ENCODE results near the gene CNR2. TPM values are rescaled to one million over a fixed set of nuclear protein-coding genes. Genes with fewer than 3 reads are reported as not detected.

Gene CNR2
- total and polyA plus RNA-seq, 2 of the 4 experiments (the other 2 are of a cell fraction) = not detected

DNA sequence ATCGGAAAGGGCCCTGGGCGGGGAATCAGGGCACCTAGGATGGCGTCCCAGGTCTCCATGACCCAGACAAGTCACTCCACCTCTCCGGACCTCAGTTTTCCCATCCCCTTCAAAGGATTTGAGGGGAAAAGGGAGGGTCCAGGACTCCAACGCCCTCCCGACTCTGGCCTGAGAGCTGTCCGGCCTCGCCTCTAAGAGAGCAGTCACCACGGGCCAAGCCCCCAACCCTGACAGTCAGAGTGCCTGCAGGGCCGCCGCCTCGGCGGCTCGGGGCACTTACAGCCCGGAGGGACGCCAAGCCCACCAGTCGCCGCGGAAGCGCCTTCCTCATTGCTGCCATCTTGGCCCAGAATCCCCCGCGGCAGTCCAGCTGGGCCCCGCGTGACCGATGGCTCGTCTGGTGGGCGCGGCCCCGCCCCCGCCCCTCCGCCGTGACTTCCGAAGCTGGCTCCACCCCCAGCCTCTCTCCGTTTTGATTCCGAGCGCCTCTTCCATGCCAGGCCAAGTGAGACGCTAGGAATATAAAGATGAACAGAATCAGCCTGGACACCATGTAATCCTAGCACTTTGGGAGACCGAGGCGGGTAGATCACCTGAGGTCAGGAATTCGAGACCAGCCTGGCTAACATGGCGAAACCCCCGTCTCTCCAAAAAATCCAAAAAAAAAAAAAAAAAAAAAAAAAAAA, 87.9 kb downstream of the CNR2 start, which contains the start of gene HMGCL:
Gene HMGCL (minus strand): TSS at position 354 of the 686 bp plus-strand sequence. CDS start 14 bp downstream, at position 340.
- Histone ChIP-seq H3K23ac (ENCODE audit: low read depth, low read length) (peak within 1 kb of the TSS; percentile 6; the same call in 1 of the 2 replicates), H2BK5ac (ENCODE audit: low read depth, low read length, poor library complexity, severe bottlenecking) (peak within 1 kb of the TSS; percentile 91), H4K20me1 (ENCODE audit: insufficient read depth, low read length) (no peaks in the 10 kb centered on the region), H3K36me3 (ENCODE audit: control insufficient read depth, insufficient read depth, low read length) (no peaks in the 10 kb centered on the region), H3K4ac (ENCODE audit: low read depth, low read length) (peak within 1 kb of the TSS; percentile 81), H2AK9ac (replicated peaks; ENCODE audit: low read depth, low read length, poor library complexity) (peak within 1 kb of the TSS; percentile 97), H4K91ac (ENCODE audit: insufficient read depth, low read depth, low read length) (peak within 1 kb of the TSS; percentile 68), H2AK5ac (ENCODE audit: low read depth, low read length) (peak within 1 kb of the TSS; percentile 31), H4K8ac (ENCODE audit: low read depth in 2 of 2, low read length in 2 of 2) (peak within 1 kb of the TSS; percentile 96 to 100), H3K79me1 (ENCODE audit: low read depth in 1 of 2, low read length in 2 of 2) (peaks cover 14 to 17% of the 10 kb centered on the region in 2 experiments), H2BK20ac (ENCODE audit: low read depth, low read length) (no peak within 1 kb of the TSS), H3K18ac (ENCODE audit: low read depth, low read length) (peak within 1 kb of the TSS; percentile 90), H3K9me1 (ENCODE audit: insufficient read depth, low read length) (peaks cover 4% of the 10 kb centered on the region), H2AFZ (replicated peaks; ENCODE audit: low read length, poor library complexity) (peak within 1 kb of the TSS; percentile 96), H3K9me3 (ENCODE audit: control insufficient read depth, insufficient read depth, low read length) (no peaks in the 10 kb centered on the region), H3K4me1 (ENCODE audit: control insufficient read depth, insufficient read depth, low read length) (peaks cover 3% of the 10 kb centered on the region), H4K5ac (ENCODE audit: low read depth, low read length) (peak within 1 kb of the TSS; percentile 99), H3K9ac (ENCODE audit: low read depth, low read length) (peak within 1 kb of the TSS; percentile 99), H3K27ac (ENCODE audit: insufficient read depth, low read length) (peak within 1 kb of the TSS; percentile 99), H3K4me3 (ENCODE audit: insufficient read depth, low read depth, low read length) (peak within 1 kb of the TSS; percentile 99), H3K56ac (ENCODE audit: extremely low read depth, insufficient read depth, low read length) (peak within 1 kb of the TSS; percentile 80), H3K4me2 (ENCODE audit: low read depth, low read length) (peak within 1 kb of the TSS; percentile 89), H2BK15ac (ENCODE audit: low read depth, low read length) (peak within 1 kb of the TSS; percentile 45; the same call in 1 of the 3 replicates), H3K14ac (replicated peaks; ENCODE audit: low read depth, low read length) (peak within 1 kb of the TSS; percentile 98), H2BK120ac (ENCODE audit: low read depth, low read length) (peak within 1 kb of the TSS; percentile 36), H3K27me3 (ENCODE audit: control insufficient read depth, insufficient read depth, low read length) (no peaks in the 10 kb centered on the region)
- intact Hi-C loops (cut with micrococcal nuclease) = no loop called here
- WGBS, 2 experiments (ENCODE audit: extremely low coverage in 2 of 2, insufficient read length in 1 of 2) = 0% methylated on average over 20 of the region's 42 CpGs; no CpG with 5 or more reads in 1 of the 2 experiments
- BruUV-seq (replicated peaks) = no TSS peak
- dilution Hi-C loops (cut with HindIII; ENCODE audit: low sequenced_read_pairs, unreplicated experiment) = no loop called here
- no peak for TF ChIP-seq CEBPB (IDR thresholded peaks at IDR 0.05; ENCODE audit: low read depth, low read length)
- peak; percentile 79 for TF ChIP-seq BHLHE40 (IDR thresholded peaks at IDR 0.05; ENCODE audit: low read depth, low read length)
- peak; percentile 94 for TF ChIP-seq POLR2A (IDR thresholded peaks at IDR 0.05; ENCODE audit: low read depth, low read length)
- TF ChIP-seq, protein P1, sequence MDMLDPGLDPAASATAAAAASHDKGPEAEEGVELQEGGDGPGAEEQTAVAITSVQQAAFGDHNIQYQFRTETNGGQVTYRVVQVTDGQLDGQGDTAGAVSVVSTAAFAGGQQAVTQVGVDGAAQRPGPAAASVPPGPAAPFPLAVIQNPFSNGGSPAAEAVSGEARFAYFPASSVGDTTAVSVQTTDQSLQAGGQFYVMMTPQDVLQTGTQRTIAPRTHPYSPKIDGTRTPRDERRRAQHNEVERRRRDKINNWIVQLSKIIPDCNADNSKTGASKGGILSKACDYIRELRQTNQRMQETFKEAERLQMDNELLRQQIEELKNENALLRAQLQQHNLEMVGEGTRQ (IDR thresholded peaks at IDR 0.05; ENCODE audit: low read depth, low read length) = peak; percentile 92
- no peak for TF ChIP-seq CHD1 (IDR thresholded peaks at IDR 0.05; ENCODE audit: low read depth, low read length)
- TF ChIP-seq MXI1 (IDR thresholded peaks at IDR 0.05; ENCODE audit: borderline replicate concordance, low read depth, low read length) = 0 out of 2 replicates have a peak, but pooled peaks have one; percentile 21
- no peak for TF ChIP-seq NFE2L2 (IDR thresholded peaks at IDR 0.05; ENCODE audit: low read depth, low read length)
- peak; percentile 72; the same call in 1 of the 2 replicates for TF ChIP-seq MAZ (IDR thresholded peaks at IDR 0.05; ENCODE audit: borderline replicate concordance, low read depth, low read length)
- TF ChIP-seq FOS (IDR thresholded peaks at IDR 0.05; ENCODE audit: low read depth, low read length) = no peak
- no peak for TF ChIP-seq RCOR1 (IDR thresholded peaks at IDR 0.05; ENCODE audit: insufficient replicate concordance, low read length)
- TF ChIP-seq, protein P2, sequence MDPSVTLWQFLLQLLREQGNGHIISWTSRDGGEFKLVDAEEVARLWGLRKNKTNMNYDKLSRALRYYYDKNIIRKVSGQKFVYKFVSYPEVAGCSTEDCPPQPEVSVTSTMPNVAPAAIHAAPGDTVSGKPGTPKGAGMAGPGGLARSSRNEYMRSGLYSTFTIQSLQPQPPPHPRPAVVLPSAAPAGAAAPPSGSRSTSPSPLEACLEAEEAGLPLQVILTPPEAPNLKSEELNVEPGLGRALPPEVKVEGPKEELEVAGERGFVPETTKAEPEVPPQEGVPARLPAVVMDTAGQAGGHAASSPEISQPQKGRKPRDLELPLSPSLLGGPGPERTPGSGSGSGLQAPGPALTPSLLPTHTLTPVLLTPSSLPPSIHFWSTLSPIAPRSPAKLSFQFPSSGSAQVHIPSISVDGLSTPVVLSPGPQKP (IDR thresholded peaks at IDR 0.05; ENCODE audit: borderline replicate concordance, low read depth, low read length) = no peak
- TF ChIP-seq RAD21 (IDR thresholded peaks at IDR 0.05; ENCODE audit: low read length) = no peak
- ATAC-seq (ENCODE audit: low read depth) = peak; percentile 99
- peak; percentile 84 for DNase-seq
- ChIA-PET POLR2A (ENCODE audit: unreplicated experiment) (interaction anchor here (0.5 to 0.9 kb wide), 2 partner anchors 14 to 36 kb away, joined by 3 to 5 read pairs; no protein-coding TSS in a partner anchor), CTCF (no interaction called here)
- in situ Hi-C loops (cut with MboI; ENCODE audit: low sequenced_read_pairs) = no loop called here
